HG03432 (cell line): Measurements from ENCODE around the gene SS18L1.

Source experiments
- ATAC-seq: cut with Tn5 transposase; IDR thresholded peaks from one replicate; pipeline ENCODE4 v1.9.1; 2021; ENCODE audit warnings: mild to moderate bottlenecking, moderate library complexity; ENCODE audit not compliant: unreplicated experiment

Gene SS18L1

GRCh38 chr20:62151835-62152364, 8.3 kb downstream of the SS18L1 start:
- ATAC-seq, result no peak

- ATAC-seq, result no peak
Observed at GRCh38 chr20:62155428-62156253, 12.1 kb downstream of the SS18L1 start.

GRCh38 chr20:62156254-62156556, 12.6 kb downstream of the SS18L1 start:
- ATAC-seq, result no peak

GRCh38 chr20:62156592-62157386, 13.2 kb downstream of the SS18L1 start:
- ATAC-seq, result peak; percentile 68

GRCh38 chr20:62157387-62158087, 14.0 kb downstream of the SS18L1 start:
- ATAC-seq, result no peak

- no peak for ATAC-seq
Observed at GRCh38 chr20:62158088-62158400, 14.5 kb downstream of the SS18L1 start.

GRCh38 chr20:62158541-62158940, 15.0 kb downstream of the SS18L1 start:
- no peak for ATAC-seq

- no peak for ATAC-seq
Observed at GRCh38 chr20:62159052-62159451, 15.5 kb downstream of the SS18L1 start.

GRCh38 chr20:62159839-62160238, 16.3 kb downstream of the SS18L1 start:
- peak; percentile 55 for ATAC-seq

- no peak for ATAC-seq
Observed at GRCh38 chr20:62160253-62160652, 16.7 kb downstream of the SS18L1 start.

GRCh38 chr20:62160876-62161275, 17.3 kb downstream of the SS18L1 start:
- ATAC-seq, result no peak

GRCh38 chr20:62161347-62161746, 17.8 kb downstream of the SS18L1 start:
- ATAC-seq, result no peak

GRCh38 chr20:62162765-62163484, 19.4 kb downstream of the SS18L1 start:
- no peak for ATAC-seq

- no peak for ATAC-seq
Observed at GRCh38 chr20:62163485-62163865, 19.9 kb downstream of the SS18L1 start.

GRCh38 chr20:62163986-62164762, 20.6 kb downstream of the SS18L1 start:
- ATAC-seq, result no peak

- ATAC-seq, result no peak
Observed at GRCh38 chr20:62164879-62165761, 21.6 kb downstream of the SS18L1 start.

- ATAC-seq, result no peak
Observed at GRCh38 chr20:62165762-62166399, 22.3 kb downstream of the SS18L1 start.

GRCh38 chr20:62167474-62167873, 23.9 kb downstream of the SS18L1 start:
- no peak for ATAC-seq

GRCh38 chr20:62168061-62168460, 24.5 kb downstream of the SS18L1 start:
- ATAC-seq, result no peak
